SH-SY5Y (cell line): Measurements from ENCODE around the gene RALA.

Experiments used
- GATA2 ChIP-seq: IDR thresholded peaks from 2 replicates; pipeline ENCODE4 v1.6.1; 2011; ENCODE audit warnings: mild to moderate bottlenecking, low read depth, low read length
- GATA3 ChIP-seq: IDR thresholded peaks from 2 replicates; pipeline ENCODE4 v1.6.1; 2011; ENCODE audit warnings: low read depth, mild to moderate bottlenecking, low read length, moderate library complexity

GRCh38 chr7:39616138-39616537 lies 7.2 kb upstream of the RALA start:
- TF ChIP-seq GATA3 (no peak), GATA2 (no peak)
